ENCODE data around the gene IL17RD. TPM values are rescaled to one million over a fixed set of nuclear protein-coding genes. Genes with fewer than 3 reads are reported as not detected.

IL17RD gene
- total RNA-seq, 1 experiment from 2014 or later = 8.3 TPM

GRCh38 chr3:57098418-57099310 is 66.5 kb downstream of the IL17RD start:
- intact Hi-C loops (cut with micrococcal nuclease; ENCODE audit: unreplicated experiment) = no loop called here
- no peaks in the 10 kb centered on the region for H3K9me3 ChIP-seq (ENCODE audit: insufficient read depth, low read depth)
- no peaks in the 10 kb centered on the region for H3K36me3 ChIP-seq (ENCODE audit: low read depth)
- BruUV-seq (replicated peaks) = no TSS peak
- no peaks in the 10 kb centered on the region for H3K9me2 ChIP-seq (ENCODE audit: insufficient read depth)
- H4K20me1 ChIP-seq (ENCODE audit: insufficient read depth) = no peaks in the 10 kb centered on the region
- ChIA-PET POLR2A (ENCODE audit: unreplicated experiment) (interaction anchor here (0.6 kb wide), 1 partner anchor 106 kb away, joined by 19 read pairs; no protein-coding TSS in a partner anchor), CTCF (interaction anchor here (0.6 to 0.7 kb wide), 2 partner anchors 43 to 78 kb away, joined by 3 read pairs; no protein-coding TSS in a partner anchor)
- peaks cover 20% of the 10 kb centered on the region for H3K4me1 ChIP-seq (replicated peaks; ENCODE audit: insufficient read depth)
- TF ChIP-seq EZH2 (IDR thresholded peaks at IDR 0.05; ENCODE audit: low read depth) = no peak
- no peak for TF ChIP-seq CTCF (conservative IDR thresholded peaks at IDR 0.05)
- H3K4me3 ChIP-seq = no peak overlapping the region
- peak; percentile 14 to 74 for DNase-seq
- H3K27me3 ChIP-seq (ENCODE audit: insufficient read depth, low read depth) = no peaks in the 10 kb centered on the region
- no peak overlapping the region for H2AFZ ChIP-seq
- no peaks in the 10 kb centered on the region for H3K79me2 ChIP-seq (ENCODE audit: low read depth)
- H3F3A ChIP-seq (ENCODE audit: insufficient read depth, low read depth) = peaks cover 8% of the 10 kb centered on the region; the same call in 1 of the 2 replicates
- peak overlapping the region; percentile 62 for H3K27ac ChIP-seq
- peak overlapping the region; percentile 50 for H3K4me2 ChIP-seq

- no peaks in the 10 kb centered on the region for H3K9me2 ChIP-seq (ENCODE audit: insufficient read depth)
- no peaks in the 10 kb centered on the region for H3K27me3 ChIP-seq (ENCODE audit: insufficient read depth, low read depth)
- H3K27ac ChIP-seq = no peak overlapping the region
- no peak overlapping the region for H3K4me3 ChIP-seq
- no peaks in the 10 kb centered on the region for H3K9me3 ChIP-seq (ENCODE audit: insufficient read depth, low read depth)
- H3K79me2 ChIP-seq (ENCODE audit: low read depth) = no peaks in the 10 kb centered on the region
- H3K36me3 ChIP-seq (ENCODE audit: low read depth) = no peaks in the 10 kb centered on the region
- CTCF ChIA-PET = no interaction called here
- peaks cover 8% of the 10 kb centered on the region; the same call in 1 of the 2 replicates for H3F3A ChIP-seq (ENCODE audit: insufficient read depth, low read depth)
- no TSS peak for BruUV-seq (replicated peaks)
- H4K20me1 ChIP-seq (ENCODE audit: insufficient read depth) = no peaks in the 10 kb centered on the region
- H3K4me1 ChIP-seq (replicated peaks; ENCODE audit: insufficient read depth) = peaks cover 20% of the 10 kb centered on the region
- TF ChIP-seq CTCF (conservative IDR thresholded peaks at IDR 0.05) (no peak), EZH2 (IDR thresholded peaks at IDR 0.05; ENCODE audit: low read depth) (no peak)
- DNase-seq = no peak
- intact Hi-C loops (cut with micrococcal nuclease; ENCODE audit: unreplicated experiment) = no loop called here
- H2AFZ ChIP-seq = no peak overlapping the region
- POLR2A ChIA-PET (ENCODE audit: unreplicated experiment) = no interaction called here
- H3K4me2 ChIP-seq = no peak overlapping the region
These were observed 67.6 kb downstream of the IL17RD start for GRCh38 chr3:57097536-57097935.

- POLR2A ChIA-PET (ENCODE audit: unreplicated experiment) = no interaction called here
- H3K36me3 ChIP-seq (ENCODE audit: low read depth) = no peaks in the 10 kb centered on the region
- H3K27me3 ChIP-seq (ENCODE audit: insufficient read depth, low read depth) = no peaks in the 10 kb centered on the region
- H3K9me2 ChIP-seq (ENCODE audit: insufficient read depth) = no peaks in the 10 kb centered on the region
- H3K9me3 ChIP-seq (ENCODE audit: insufficient read depth, low read depth) = no peaks in the 10 kb centered on the region
- no peak overlapping the region for H3K4me2 ChIP-seq
- no peak for DNase-seq
- TF ChIP-seq EZH2 (IDR thresholded peaks at IDR 0.05; ENCODE audit: low read depth) = no peak
- TF ChIP-seq CTCF (conservative IDR thresholded peaks at IDR 0.05) = no peak
- no peak overlapping the region for H3K27ac ChIP-seq
- peaks cover 20% of the 10 kb centered on the region for H3K4me1 ChIP-seq (replicated peaks; ENCODE audit: insufficient read depth)
- no TSS peak for BruUV-seq (replicated peaks)
- H3K79me2 ChIP-seq (ENCODE audit: low read depth) = no peaks in the 10 kb centered on the region
- H3K4me3 ChIP-seq = no peak overlapping the region
- H2AFZ ChIP-seq = no peak overlapping the region
- CTCF ChIA-PET = no interaction called here
- intact Hi-C loops (cut with micrococcal nuclease; ENCODE audit: unreplicated experiment) = no loop called here
- peaks cover 8% of the 10 kb centered on the region; the same call in 1 of the 2 replicates for H3F3A ChIP-seq (ENCODE audit: insufficient read depth, low read depth)
- no peaks in the 10 kb centered on the region for H4K20me1 ChIP-seq (ENCODE audit: insufficient read depth)
These were observed 69.8 kb downstream of the IL17RD start for GRCh38 chr3:57095363-57095762.
